Activated CD4-positive, alpha-beta T cell treated with anti-CD3 and anti-CD28 coated beads, Interleukin-2, amount 50 U/mL, for 1 hour (primary cell): ENCODE measurements around the gene IGF2.

Experiments
- DNase-seq: peaks from one replicate; pipeline ENCODE4 v3.0.0-alpha.2; 2020

IGF2 gene

GRCh38 chr11:2153581-2154194, 14.5 kb upstream of the IGF2 start:
- DNase-seq = no peak

- peak; percentile 79 for DNase-seq
Measured at GRCh38 chr11:2151500-2152257, 12.5 kb upstream of the IGF2 start.

- no peak for DNase-seq
Measured at GRCh38 chr11:2149864-2150847, 11.0 kb upstream of the IGF2 start.

- no peak for DNase-seq
Measured at GRCh38 chr11:2149460-2149859, 10.3 kb upstream of the IGF2 start.

- no peak for DNase-seq
Measured at GRCh38 chr11:2148595-2148994, 9.4 kb upstream of the IGF2 start.

- DNase-seq = no peak
Measured at GRCh38 chr11:2147391-2147790, 8.2 kb upstream of the IGF2 start.

GRCh38 chr11:2146051-2146450, 6.9 kb upstream of the IGF2 start:
- no peak for DNase-seq

GRCh38 chr11:2144544-2145248, 5.5 kb upstream of the IGF2 start:
- no peak for DNase-seq

- DNase-seq = no peak
Measured at GRCh38 chr11:2143799-2144543, 4.8 kb upstream of the IGF2 start.

- DNase-seq = no peak
Measured at GRCh38 chr11:2143477-2143798, 4.2 kb upstream of the IGF2 start.

- no peak for DNase-seq
Measured at GRCh38 chr11:2142762-2143202, 3.6 kb upstream of the IGF2 start.

- DNase-seq = no peak
Measured at GRCh38 chr11:2142300-2142759, 3.1 kb upstream of the IGF2 start.

GRCh38 chr11:2140411-2141400, 1.5 kb upstream of the IGF2 start:
- no peak for DNase-seq

GRCh38 chr11:2139621-2140337, 590 bp upstream of the IGF2 start:
- DNase-seq = no peak

GRCh38 chr11:2138431-2139122, 612 bp downstream of the IGF2 start:
- no peak for DNase-seq

- no peak for DNase-seq
Measured at GRCh38 chr11:2138068-2138430, 1.1 kb downstream of the IGF2 start.

GRCh38 chr11:2137202-2138067, 1.8 kb downstream of the IGF2 start:
- no peak for DNase-seq

- DNase-seq = no peak
Measured at GRCh38 chr11:2136952-2137201, 2.3 kb downstream of the IGF2 start.
